Measurements from ENCODE around the gene GCK.

Gene GCK

DNA sequence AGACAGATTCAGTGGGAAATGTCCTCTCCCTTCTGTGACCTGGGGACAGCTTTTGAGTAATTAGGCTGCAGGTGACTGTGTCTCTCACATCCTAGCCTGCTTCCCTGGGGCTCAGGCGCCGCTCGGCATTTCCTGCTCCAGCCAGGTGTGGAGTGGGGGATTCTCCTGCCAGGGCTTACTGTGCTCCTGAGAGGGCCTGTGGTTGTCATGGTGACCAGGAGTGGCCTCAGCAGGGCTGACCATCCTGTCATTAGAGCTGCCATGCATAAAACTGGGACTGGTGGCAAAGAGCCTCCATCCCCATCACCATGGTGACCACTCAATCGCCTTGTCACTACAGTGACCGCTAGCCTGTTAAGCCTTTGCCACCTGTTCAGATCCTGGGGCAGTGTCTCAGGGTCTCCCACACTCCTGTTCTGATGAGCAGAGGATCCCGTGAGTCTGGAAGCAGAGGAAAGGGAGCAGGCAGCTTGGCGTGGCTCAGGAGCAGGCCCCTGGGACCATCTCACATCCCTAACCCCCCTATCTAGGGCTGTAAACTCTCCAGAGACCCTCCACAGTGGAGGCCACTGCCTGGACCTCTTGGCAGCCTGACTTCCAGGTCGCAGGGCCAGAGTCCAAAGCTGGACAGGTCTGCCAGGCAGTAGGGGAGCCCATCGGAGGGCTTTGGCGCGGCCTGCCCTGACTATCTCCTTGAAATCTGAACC is at the start of gene GCK:
Gene GCK, minus strand, starts transcription at position 154 of the 707 bp plus-strand sequence. CDS start 486 bp downstream, outside the sequence.
- no peak for DNase-seq

DNA sequence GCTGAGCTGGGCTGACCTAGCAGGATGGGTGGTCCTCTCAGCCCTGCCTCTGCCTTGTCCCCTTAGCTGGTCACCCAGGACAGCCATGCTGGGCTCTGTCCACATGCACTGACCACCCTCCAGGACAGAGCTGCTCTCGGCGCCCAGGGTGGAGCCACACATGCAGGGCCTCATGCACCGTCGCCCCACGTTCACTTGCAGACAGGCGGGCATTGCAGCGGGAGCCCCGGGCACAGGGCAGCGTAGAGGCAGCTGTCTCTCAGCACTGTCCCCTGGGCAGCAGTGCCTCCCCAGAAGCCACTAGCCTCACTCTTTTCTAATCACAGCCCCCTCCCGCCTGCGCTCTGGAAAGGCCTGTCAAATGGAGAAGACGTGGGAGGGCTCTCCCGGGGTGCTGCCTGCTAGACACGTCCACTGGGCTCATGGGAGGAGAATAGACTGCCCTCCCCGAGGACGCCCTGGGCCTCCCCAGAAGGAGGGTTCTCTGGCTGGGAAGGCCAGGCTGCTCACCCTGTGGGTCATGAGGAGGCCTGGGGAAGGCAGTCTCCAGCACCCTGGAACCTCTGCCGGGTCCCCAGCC is 49.0 kb upstream of the GCK start:
- no peak for DNase-seq

DNA sequence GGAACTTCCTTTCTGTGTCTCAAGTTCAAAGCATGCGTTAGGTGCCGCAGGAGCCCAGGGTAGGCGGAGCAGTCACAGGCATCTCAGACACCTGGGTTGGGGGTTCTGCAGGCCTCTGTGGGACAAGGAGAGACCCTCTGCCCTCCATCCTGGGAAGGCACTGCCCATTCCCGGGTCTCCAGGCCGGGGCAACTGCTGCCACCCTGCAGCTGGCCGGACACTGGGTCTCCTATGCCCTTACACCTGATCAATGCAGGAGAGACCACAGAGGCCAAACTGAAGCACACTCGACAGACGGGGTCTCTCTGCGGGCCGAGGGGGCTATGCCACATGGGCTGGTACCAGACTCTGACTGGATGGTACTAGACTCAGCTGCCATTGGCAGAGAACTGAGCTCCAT is 48.5 kb upstream of the GCK start:
- DNase-seq: no peak

DNA sequence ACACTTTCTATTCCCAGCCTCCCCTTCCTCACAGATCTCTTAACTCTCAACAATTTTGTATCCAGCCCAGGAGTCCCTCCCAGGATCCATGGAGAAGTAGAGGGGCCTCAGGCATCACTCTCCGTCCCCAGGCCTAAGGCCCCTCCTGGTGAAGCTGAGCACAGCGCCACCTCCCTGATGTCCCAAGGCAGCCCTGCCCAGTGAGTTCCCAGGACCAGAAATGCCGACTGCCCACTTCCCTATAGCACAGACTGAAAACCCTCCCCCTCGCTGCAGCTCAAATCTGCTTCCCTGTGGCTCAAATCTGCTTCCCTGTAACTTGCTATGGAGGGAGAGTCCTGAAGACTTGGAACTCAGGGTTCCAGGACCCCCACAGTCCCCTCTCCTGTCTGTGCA is 47.1 kb upstream of the GCK start:
- no peak for DNase-seq

DNA sequence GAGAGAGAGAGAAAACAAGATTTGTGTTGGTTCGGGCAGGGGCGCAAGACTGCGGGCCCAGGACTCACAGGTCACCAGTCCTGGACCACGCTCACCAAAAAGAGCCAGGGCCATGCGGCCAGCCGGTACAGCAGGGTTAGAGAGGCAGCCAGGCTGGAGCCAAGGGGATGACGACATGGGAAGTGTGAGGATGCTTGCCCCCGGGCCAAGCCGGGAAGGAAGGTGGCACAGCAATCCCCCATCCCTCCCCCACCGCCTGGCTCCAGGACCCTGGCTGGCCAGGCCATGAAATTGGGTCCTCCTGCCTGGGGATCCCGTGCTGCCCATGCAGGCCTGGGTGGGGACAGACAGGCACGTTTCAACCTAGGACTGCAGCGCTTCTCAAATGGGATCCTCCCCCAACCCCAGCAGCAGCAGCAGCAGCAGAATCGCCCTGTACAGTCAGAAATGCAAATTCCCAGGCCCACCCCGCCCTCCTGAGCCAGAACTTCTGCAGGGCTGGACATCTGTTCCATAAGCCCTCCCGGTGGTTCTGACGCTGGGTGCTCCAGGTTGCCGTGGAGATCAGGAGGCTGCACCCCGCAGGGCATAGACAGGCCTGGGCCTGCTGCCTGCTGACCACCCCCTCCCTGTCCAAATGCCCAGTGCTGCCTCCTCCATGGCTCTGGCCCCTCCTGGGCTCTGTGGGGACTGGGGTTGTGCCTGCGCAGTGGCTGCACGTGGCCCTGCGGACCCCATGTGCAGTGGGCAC is 46.5 kb upstream of the GCK start:
- no peak for DNase-seq

DNA sequence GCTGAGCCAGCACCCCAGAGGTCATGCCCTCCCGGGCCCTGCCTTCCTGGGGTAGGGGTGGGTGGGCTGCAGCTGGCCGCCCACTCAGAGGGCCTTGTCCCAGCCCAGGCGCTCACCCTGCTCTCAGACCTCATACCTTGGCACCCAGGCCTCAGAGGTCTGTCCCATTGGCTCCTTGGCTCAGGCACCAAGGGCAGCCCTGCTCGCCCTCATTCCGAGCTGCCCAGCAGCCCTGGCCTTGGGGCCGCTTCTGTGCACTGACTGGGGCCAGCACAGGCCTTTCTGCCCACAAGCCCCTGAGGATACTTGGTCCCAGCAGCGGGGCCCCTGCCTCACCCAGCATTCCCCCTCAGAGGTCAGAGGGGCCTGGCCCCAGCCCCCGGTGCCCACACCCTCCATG is 45.8 kb upstream of the GCK start:
- DNase-seq: no peak

DNA sequence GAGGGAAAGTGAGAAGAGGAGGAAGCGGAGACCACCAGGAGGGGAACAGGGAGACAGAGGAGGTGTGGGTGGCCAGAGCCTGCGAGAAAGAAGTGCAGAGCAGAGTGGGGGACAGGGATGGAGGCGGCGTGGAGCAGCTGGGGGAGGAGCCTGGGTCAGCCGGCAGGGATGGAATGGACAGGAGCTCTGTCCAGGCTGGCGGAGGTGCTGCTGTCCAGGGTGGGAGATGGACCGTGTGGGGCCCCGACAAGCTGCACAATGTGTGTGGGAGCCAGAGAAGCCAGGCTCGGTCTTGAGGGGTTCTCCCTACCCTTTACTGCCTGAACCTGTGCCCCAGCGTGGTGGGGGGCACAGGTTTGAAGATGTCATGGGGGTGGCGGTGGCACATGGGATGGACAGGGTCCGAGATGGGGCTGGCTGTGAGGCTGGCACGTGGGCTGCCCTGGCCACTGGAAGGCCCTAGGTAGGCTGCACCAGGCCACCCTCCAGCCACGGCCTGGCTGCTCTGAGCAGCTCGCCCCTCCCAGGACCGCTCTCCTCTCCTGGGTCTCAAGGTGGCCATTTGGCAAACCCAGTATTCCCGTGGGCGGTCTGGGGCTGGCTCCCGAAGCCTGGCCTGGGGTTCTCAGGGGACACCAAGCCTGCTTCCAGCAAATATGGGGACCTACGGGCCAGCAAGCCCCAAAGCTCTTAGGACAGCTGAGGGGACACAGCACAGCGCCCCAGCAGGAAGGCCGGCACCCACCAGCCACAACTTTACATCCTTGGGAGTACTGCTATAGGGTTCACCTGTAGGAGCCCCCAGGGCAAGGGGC is 43.9 kb upstream of the GCK start:
- no peak for DNase-seq

DNA sequence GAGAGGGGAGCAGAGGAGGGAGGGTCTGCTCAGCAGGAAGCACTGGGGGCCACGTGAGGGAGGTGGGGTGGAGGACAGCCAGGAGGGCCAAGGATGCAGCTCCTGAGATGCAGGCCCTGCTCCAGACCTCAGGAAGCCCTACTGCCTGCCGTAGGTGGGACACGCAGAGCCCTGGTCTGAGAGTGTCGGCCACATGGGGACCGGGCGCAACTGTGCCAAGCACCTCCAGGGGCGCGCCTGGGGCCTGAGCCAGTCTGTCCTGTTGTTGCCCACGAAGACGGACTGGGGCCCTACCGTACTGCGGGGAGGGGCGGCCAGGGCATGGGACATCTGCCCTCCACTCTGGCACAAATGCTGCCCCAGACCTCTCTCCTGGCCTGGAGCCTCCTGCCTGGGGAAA is 43.2 kb upstream of the GCK start:
- no peak for DNase-seq

DNA sequence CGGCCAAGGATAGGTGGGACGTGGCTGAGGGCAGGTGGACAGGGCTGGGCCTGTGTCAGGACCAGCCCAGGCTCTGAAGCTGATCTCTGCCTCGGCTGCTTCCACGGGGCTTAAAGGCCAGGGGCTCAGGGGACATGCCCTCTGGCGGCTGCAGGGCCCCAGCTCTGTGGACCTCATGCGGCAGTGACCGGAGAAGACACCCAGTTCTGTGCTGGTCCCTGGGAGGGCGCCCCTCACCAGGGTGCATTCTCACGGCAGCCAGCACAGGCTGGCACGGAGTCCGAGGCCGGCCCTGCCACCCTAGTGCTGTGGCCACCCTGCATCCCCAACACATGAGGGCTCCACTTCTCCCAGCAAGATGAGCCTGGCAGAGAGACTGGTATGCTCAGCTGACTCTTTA is 41.8 kb upstream of the GCK start:
- DNase-seq: no peak

DNA sequence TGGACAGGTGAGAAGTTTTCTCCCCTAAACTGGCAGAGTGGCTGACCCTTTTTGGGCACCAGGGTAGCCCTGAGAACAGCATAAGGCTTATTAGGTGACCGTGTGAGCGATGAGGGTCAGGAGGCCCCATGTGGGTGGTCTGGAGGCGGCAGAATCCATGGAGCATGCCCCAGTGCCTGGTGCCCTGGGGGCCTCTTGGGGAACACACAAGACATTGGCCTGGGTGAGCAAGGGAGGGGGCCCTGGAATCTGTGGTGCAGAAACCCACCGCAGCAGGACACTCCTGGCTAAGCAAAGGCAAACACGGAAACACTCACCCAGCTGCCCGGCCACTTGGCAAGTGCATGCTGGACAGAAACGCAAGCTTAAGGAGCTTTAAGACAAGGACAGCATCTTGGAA is 41.0 kb upstream of the GCK start:
- no peak for DNase-seq

DNA sequence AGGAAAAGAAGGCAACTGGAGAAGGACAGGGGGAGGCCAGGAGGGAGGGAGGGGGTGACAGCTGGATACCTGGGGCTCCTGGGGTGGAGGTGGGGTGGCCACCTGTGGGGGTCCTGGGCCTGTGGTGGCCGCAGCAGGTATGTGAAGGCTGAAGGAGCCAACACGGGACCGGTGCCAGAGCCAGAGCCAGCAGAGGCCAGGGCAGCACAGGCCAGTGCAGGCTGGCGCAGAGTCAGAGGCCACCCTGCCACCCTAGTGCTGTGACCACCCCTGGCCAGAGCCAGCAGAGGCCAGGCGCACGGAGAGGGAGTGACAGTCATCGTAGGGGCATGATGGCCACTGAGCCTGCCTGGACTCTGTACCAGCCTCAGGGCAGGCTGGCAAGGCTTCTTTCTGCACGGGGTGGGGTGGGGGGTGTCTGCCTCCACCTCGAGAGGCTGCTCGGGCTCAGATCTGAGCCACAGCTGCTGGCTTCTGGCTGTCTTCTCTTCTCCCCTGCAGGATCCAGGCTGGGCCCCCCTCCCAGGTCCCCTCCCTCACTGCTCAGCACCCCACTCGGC is 40.4 kb upstream of the GCK start:
- no peak for DNase-seq

DNA sequence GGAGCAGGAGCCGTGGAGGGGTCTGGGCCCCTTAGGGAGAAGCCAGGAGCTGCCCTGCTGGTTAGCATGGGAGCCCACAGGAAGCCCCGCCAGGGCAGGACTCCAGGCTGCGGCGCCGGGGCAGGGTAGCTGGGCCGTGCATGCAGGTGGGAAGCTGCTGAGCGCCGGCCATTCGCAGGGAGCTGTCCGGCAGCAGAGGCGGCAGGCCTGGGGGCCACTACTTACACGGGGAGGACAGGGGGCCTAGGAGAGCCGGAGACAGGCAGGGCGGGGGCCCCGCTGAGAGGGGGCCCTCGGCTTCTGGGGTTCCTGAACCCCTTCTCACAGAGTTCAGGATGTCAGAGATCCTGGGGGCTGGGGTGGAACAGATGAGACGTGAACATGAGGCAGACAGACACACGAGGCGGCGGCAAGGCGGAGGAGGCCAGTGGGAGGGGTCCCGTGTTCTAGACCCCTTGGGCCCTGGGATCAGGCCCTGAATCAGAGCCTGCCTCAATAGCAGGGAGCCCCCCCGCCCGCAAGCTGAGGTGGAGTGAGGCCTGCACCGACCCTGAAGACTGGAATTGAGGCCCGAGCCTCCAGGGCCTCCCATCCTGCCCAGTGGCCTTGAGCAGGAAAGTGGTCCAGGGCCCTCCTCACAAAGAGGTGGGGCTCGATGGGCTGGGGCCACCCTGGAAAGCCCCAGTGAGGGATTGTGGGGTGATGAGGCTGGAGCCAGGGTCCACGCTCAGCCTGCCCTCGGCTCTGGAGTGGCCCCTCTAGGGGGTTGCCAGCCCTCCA is 39.5 kb upstream of the GCK start:
- no peak for DNase-seq

DNA sequence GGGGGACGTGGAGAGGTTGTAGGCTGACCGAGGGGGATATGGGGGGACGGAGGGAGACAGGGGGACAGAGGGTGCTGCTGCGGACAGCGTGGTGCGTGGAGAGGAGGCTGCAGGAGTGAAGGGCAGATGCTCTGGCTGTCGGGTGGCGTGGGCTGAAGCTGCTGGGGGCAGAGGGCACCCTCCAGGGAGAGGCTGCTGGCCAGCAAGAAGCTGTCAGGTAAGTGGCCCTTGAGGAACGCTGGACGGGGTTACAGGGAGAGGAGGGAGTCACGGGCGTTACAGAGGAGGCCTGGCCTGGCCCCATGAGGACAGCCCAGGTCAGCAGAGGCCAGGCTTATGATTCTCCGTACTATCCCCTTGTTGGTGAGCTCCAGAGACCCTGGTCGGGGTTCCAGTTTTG is 38.7 kb upstream of the GCK start:
- DNase-seq: no peak

DNA sequence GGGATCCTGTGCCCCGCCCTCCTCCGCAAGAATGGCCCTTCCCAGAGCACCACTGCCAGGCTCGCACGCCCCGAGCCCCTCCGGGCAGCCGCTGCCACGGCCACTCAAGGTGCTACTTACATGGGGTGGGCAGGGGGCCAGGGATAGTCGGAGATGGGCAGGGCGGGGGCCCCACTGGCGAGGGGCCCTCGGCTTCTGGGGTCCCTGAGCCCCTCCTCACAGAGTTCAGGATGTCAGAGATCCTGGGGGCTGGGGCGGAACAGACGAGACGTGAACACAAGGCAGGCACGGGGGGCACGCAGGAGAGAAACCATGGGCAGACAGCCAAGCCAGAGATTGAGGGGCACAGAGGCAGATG is 37.1 kb upstream of the GCK start:
- no peak for DNase-seq

DNA sequence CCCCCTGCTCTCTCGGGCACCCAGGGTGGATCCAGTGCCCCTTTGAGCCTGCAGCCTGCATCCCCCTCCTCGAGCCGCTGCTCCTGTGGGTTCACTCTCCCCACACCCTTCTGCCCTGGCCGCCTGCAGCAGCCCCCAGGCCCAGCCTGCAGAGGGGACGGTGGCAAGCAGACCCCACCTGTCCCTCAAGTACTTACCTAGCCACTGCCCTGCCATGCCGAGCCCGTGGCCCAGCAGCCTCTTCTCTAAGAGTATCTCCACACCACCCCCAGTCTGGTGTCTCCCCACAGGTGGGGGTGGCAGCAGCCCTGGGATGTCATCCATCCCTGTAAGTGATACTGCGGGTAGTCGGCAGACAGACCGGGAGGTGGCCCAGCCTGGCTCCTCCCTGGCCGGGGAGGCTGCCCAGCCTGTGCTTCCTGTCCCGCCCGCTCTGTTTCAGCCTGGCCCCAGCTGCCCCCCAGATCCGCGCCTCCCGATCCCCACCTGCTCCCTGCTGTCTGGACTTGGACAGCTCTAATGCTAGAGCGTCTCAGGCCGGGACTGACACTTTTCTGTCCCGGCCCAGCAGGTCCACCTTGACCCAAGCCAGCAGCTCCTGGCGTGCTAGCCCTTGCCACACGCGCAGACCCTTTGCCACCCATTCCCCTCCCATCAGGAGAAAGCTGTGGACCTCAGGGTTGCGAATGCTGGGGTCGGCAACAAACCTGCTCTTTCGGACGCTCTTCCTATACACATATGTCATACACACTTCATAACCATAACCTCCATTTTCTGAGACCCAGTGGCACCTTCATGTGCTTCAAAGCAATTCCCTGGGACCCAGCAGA is 36.5 kb upstream of the GCK start:
- no peak for DNase-seq

DNA sequence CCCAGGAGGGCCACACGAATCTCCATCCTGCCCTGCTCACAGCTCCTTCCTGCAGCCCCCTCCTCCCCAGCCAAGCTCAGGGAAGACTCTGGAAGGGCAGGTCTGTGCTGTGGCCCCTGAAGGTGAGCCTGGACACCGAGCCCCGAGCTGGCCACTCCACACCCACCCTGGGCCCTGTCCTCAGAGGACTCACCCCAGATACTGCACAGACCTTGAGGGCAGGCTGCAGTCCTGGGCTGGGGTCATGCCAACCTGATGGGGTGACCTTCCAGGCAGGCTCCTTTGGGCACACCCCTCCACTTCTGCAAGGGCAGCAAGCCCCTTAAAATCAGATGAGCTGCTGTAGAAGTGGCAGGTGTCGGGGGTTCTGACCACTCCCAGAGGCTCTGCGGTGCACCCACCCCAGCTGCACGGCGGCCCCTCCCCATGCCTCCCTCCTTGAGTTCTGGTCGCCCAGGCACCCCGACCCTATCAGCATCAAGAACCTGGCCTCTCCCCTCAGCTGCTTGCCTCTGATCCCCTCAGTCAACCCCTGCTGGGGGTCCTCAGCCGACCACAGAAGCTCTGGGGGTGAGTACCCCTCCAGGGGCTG is 35.8 kb upstream of the GCK start:
- no peak for DNase-seq

DNA sequence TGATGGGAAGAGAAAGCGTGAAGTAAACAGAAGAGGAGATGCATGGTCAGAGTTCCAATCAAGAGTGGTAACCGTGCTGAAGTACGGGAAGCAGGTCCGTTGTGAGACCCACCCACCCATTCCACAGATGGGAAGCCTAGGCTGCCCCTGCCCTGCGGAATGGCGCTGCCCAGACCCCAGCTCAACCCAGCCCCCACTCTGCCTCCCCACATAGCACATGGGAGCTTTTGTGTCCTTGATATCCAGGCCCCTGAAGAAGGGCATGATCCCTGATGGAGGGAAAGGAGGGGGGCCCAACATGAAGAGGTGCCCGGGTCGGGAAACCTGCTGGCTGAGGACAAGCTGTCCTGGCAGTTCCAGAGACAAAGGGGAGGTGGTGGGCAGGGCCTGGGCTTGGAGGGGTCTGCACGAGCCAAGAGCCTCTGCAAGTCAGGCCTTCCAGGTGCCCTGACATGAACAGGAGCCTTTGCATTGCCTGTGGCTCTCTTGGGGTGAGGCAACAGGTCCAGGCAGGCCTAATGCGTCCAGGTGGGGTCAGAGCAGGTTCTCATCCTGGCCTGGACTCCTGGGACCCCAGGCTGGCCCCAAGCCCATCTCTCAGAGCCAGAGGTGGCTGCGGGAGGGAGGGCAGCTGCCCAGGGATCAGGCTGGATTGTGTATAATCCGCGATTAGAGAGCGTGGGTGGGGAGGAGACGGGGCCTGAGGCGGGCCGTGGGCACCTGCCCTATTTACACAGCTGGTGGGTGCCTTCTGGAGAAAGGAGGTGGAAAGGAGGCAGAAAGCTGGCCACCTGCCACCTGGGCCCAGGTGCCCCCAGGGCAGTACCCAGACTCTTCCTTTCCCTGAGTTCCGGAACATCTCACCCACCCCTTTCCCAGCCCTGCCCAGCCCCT is 35.1 kb upstream of the GCK start:
- no peak for DNase-seq

DNA sequence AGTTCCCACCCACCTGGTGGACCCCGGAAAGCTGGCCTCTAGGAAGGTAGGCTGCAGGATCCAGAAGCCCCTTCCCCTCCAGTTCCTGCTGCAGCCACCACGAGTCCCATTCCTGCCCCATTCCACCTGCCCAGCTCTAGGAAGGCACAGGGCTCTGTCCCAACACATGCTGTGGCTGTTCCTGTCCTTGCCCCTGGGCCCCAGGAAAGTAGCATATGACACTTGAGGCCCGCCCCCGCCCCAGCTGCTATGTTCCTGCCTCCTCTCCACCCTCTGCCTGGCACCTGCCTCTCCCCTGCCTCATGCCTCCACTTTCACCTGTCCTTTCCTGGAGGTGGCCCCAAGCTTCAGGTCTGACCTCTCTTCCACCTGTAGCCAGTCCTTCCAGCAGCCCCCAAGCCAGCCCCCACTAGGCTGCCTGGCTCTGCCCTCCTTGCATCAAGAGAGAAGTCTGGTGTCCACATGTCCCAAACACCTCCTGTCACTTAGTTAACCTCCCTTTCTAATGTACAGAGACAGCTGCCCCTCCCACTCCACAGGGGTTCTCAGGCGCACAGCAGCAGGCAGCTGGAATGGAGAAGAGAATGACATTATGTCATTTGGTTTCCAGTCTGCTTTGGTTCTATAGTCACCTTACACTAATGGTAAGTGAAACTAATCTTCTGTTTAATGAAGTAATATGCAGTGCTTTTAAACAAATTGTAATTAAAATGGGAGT is 34.3 kb upstream of the GCK start:
- DNase-seq: no peak

DNA sequence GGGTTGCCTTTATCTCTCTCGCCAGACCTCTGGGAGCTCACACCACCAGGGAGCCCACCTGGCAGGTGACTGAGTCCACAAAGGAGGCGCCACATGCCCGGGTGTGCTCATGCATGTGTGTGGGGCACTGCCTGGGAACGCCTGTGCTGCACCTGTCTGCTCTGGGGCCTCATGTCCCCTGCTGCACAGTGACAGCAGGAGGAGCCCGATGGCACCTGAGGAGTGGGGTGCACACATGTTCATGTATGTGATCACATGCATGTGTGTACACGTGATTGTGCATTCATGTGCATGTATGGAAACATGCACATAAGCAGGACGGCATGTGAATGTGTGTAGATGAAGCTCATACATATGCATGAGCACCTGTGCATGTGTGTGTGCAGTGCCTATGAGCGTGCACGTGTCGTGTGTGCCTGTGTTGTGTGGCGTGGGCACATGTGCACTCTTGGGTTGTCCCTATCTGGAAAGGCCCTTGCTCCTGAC is 33.6 kb upstream of the GCK start:
- no peak for DNase-seq

Measured in CD4-positive, alpha-beta T cell treated with Interleukin-15 for 1 hour (primary cell).